HepG2 (cell line): ENCODE data around the gene FRMPD2. TPM values are rescaled to one million over a fixed set of nuclear protein-coding genes. Genes with fewer than 3 reads are reported as not detected.

Source experiments
- HNRNPL ChIP-seq: fragments of 200-400 bp; formaldehyde crosslinking; IDR thresholded peaks from 2 replicates; pipeline ENCODE4 v1.6.1; 2017; ENCODE audit warnings: mild to moderate bottlenecking, low read depth, low read length
- MIER3 ChIP-seq: IDR thresholded peaks from 2 replicates; pipeline ENCODE4 v1.6.1; 2016; ENCODE audit warnings: missing compliant biosample characterization, borderline replicate concordance
- NR2F2 ChIP-seq: IDR thresholded peaks from 2 replicates; pipeline ENCODE4 v1.6.1; 2012; ENCODE audit warnings: low read depth, inconsistent platforms, borderline replicate concordance
- PLSCR1 ChIP-seq: sonication (generic); formaldehyde crosslinking; IDR thresholded peaks from 2 replicates; pipeline ENCODE4 v1.5.0; 2020; ENCODE audit warnings: missing genetic modification reagents, mild to moderate bottlenecking, borderline replicate concordance
- POLR2A ChIP-seq, 2 experiments: IDR thresholded peaks; 2 replicates each; pipeline ENCODE4 v1.6.1; 2011; ENCODE audit warnings: low read depth in 2 of 2, low read length in 2 of 2, mild to moderate bottlenecking in 1 of 2, moderate library complexity in 1 of 2; ENCODE audit not compliant: insufficient read depth in 1 of 2
- RERE ChIP-seq: IDR thresholded peaks from 2 replicates; pipeline ENCODE4 v1.6.1; 2016; ENCODE audit warnings: low read depth, missing genetic modification reagents, missing compliant biosample characterization
- SMAD3 ChIP-seq: sonication (generic); formaldehyde crosslinking; IDR thresholded peaks from 2 replicates; pipeline ENCODE4 v1.4.0; 2020; ENCODE audit warnings: missing genetic modification reagents
- SNAI1 ChIP-seq: sonication (generic); formaldehyde crosslinking; IDR thresholded peaks from 2 replicates; pipeline ENCODE4 v1.5.0; 2020; ENCODE audit warnings: mild to moderate bottlenecking, missing genetic modification reagents, borderline replicate concordance
- SNRNP70 ChIP-seq: fragments of 200-400 bp; formaldehyde crosslinking; IDR thresholded peaks from 2 replicates; pipeline ENCODE4 v1.6.1; 2017; ENCODE audit warnings: mild to moderate bottlenecking, low read depth, low read length, moderate library complexity
- SOX13 ChIP-seq, 3 experiments: fragments of 450-650 bp in 1 of 3; sonication (generic) in 1 of 3; formaldehyde crosslinking in 1 of 3; IDR thresholded peaks in 2 of 3; conservative IDR thresholded peaks in 1 of 3; 2 replicates each; pipeline versions ENCODE4 v1.5.0 to v1.6.1; 2016 to 2020; ENCODE audit warnings: antibody characterized with exemption in 1 of 3, mild to moderate bottlenecking in 1 of 3, missing compliant biosample characterization in 1 of 3, missing genetic modification reagents in 1 of 3, moderate library complexity in 1 of 3
- TBP ChIP-seq: sonication (generic); formaldehyde crosslinking; IDR thresholded peaks from 2 replicates; pipeline ENCODE4 v1.5.0; 2020; ENCODE audit warnings: missing genetic modification reagents
- ZBTB8A ChIP-seq: sonication (generic); formaldehyde crosslinking; IDR thresholded peaks from 2 replicates; pipeline ENCODE4 v1.4.0; 2020; ENCODE audit warnings: mild to moderate bottlenecking, low read depth, missing genetic modification reagents, borderline replicate concordance
- ZNF138 ChIP-seq: sonication (generic); formaldehyde crosslinking; IDR thresholded peaks from 2 replicates; pipeline ENCODE4 v1.5.0; 2020; ENCODE audit warnings: mild to moderate bottlenecking, low read depth, missing genetic modification reagents
- ZNF317 ChIP-seq: sonication (generic); formaldehyde crosslinking; IDR thresholded peaks from 2 replicates; pipeline ENCODE4 v1.5.0; 2020; ENCODE audit warnings: mild to moderate bottlenecking, missing genetic modification reagents
- ZNF550 ChIP-seq: sonication (generic); formaldehyde crosslinking; IDR thresholded peaks from 2 replicates; pipeline ENCODE4 v1.4.0; 2020; ENCODE audit warnings: mild to moderate bottlenecking, missing genetic modification reagents, borderline replicate concordance
- ZNF615 ChIP-seq: sonication (generic); formaldehyde crosslinking; IDR thresholded peaks from 2 replicates; pipeline ENCODE4 v1.5.0; 2020; ENCODE audit warnings: mild to moderate bottlenecking, missing genetic modification reagents, borderline replicate concordance
- ZNF780A ChIP-seq: sonication (generic); formaldehyde crosslinking; IDR thresholded peaks from 2 replicates; pipeline ENCODE4 v1.8.0; 2022; ENCODE audit warnings: mild to moderate bottlenecking, missing genetic modification reagents, moderate library complexity
- ZNF782 ChIP-seq: sonication (generic); formaldehyde crosslinking; IDR thresholded peaks from 2 replicates; pipeline ENCODE4 v1.4.0; 2020; ENCODE audit warnings: missing genetic modification reagents, mild to moderate bottlenecking, borderline replicate concordance
- ZSCAN20 ChIP-seq: sonication (generic); formaldehyde crosslinking; IDR thresholded peaks from 2 replicates; pipeline ENCODE4 v1.4.0; 2020; ENCODE audit warnings: missing genetic modification reagents, mild to moderate bottlenecking, borderline replicate concordance
- polyA plus RNA-seq, 8 experiments: library from polyadenylated mRNA; depleted of rRNA in 3 of 8; stranded (reverse) in 7 of 8; unstranded in 1 of 8; fragments of >200 nt; fragmentation: Illumina TruSeq in 4 of 8; extraction: Trizol in 4 of 8; gene quantifications; 2 replicates each; pipeline versions ENCODE4 v1.2.1 to v1.2.3, GENCODE V29; 2011 to 2016; ENCODE audit warnings: low read depth in 4 of 8, missing spikeins in 1 of 8, mixed read lengths in 1 of 8; ENCODE audit not compliant: insufficient read depth in 1 of 8
- total RNA-seq, 5 experiments: library from RNA; depleted of rRNA; stranded (reverse); fragments of >200 nt; fragmentation: Illumina TruSeq; extraction: Trizol; gene quantifications; 2 replicates each; pipeline ENCODE4 v1.2.3, GENCODE V29; 2016; ENCODE audit warnings: low read depth in 1 of 5
- TF ChIP-seq, protein P1 (sequence below): sonication (generic); formaldehyde crosslinking; IDR thresholded peaks from 2 replicates; pipeline ENCODE4 v1.5.1; 2020; ENCODE audit warnings: missing genetic modification reagents, mild to moderate bottlenecking, borderline replicate concordance

FRMPD2 gene
- total and polyA plus RNA-seq, 2 of the 13 experiments (the other 11 are each of a cell fraction or from before 2014, with no cell fraction given), result 0.45 to 1.3 TPM

- TF ChIP-seq ZBTB8A (CRISPR knock-in tag) (no peak), ZSCAN20 (CRISPR knock-in tag) (0 out of 2 replicates have a peak, but pooled peaks have one; percentile 25), SNRNP70 (no peak), ZNF138 (CRISPR knock-in tag) (peak; percentile 60; the same call in 1 of the 2 replicates), SMAD3 (no peak), PLSCR1 (no peak), RERE (no peak), NR2F2 (no peak), POLR2A (IDR thresholded peaks at IDR 0.05; ENCODE audit: insufficient read depth in 1 of 2, low read depth in 2 of 2, low read length in 2 of 2) (peak; percentile 82 to 85), MIER3 (CRISPR knock-in tag) (peak; percentile 36; the same call in 1 of the 2 replicates), ZNF550 (CRISPR knock-in tag) (no peak), ZNF317 (CRISPR knock-in tag) (peak; percentile 82), ZNF615 (no peak), HNRNPL (no peak), SOX13 (IDR thresholded peaks at IDR 0.05) (no peak), SOX13 (CRISPR knock-in tag; conservative IDR thresholded peaks at IDR 0.05 in 1 of 2, IDR thresholded peaks at IDR 0.05 in 1 of 2) (peak in 1 of 2 experiments; percentile 25; a peak in 1 of 4 replicates), ZNF782 (CRISPR knock-in tag) (peak; percentile 98), TBP (CRISPR knock-in tag) (no peak), SNAI1 (CRISPR knock-in tag) (peak; percentile 82; the same call in 1 of the 2 replicates), ZNF780A (CRISPR knock-in tag) (peak; percentile 90)
- TF ChIP-seq, protein P1, sequence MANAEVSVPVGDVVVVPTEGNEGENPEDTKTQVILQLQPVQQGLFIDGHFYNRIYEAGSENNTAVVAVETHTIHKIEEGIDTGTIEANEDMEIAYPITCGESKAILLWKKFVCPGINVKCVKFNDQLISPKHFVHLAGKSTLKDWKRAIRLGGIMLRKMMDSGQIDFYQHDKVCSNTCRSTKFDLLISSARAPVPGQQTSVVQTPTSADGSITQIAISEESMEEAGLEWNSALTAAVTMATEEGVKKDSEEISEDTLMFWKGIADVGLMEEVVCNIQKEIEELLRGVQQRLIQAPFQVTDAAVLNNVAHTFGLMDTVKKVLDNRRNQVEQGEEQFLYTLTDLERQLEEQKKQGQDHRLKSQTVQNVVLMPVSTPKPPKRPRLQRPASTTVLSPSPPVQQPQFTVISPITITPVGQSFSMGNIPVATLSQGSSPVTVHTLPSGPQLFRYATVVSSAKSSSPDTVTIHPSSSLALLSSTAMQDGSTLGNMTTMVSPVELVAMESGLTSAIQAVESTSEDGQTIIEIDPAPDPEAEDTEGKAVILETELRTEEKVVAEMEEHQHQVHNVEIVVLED (CRISPR knock-in tag), result peak; percentile 89
Observed at GRCh38 chr10:48306265-48306869, 31.9 kb upstream of the FRMPD2 start, which contains the start of gene MAPK8 (continued).
